Fibroblast of villous mesenchyme (primary cell): ENCODE measurements around the gene OR7G3. TPM values are rescaled to one million over a fixed set of nuclear protein-coding genes. Genes with fewer than 3 reads are reported as not detected.

ENCODE experiments used
- DNase-seq: peaks from one replicate; pipeline ENCODE4 v3.0.0-alpha.2; 2010; ENCODE audit warnings: low read depth
- H3K4me3 ChIP-seq: 2 replicates; pipeline ENCODE4 v1.5.1; 2011; ENCODE audit warnings: low read depth, mild to moderate bottlenecking, low read length
- total RNA-seq: library from RNA; depleted of rRNA; stranded (reverse); fragments of >200 nt; gene quantifications from 2 replicates; pipeline ENCODE4 v1.2.3, GENCODE V29; 2012
- TF ChIP-seq, protein P1 (sequence below): IDR thresholded peaks from 2 replicates; pipeline ENCODE4 v1.5.1; 2012; ENCODE audit warnings: low read depth, mild to moderate bottlenecking, low read length; ENCODE audit not compliant: insufficient read depth

OR7G3 gene
- total RNA-seq, 1 donor = not detected

DNA sequence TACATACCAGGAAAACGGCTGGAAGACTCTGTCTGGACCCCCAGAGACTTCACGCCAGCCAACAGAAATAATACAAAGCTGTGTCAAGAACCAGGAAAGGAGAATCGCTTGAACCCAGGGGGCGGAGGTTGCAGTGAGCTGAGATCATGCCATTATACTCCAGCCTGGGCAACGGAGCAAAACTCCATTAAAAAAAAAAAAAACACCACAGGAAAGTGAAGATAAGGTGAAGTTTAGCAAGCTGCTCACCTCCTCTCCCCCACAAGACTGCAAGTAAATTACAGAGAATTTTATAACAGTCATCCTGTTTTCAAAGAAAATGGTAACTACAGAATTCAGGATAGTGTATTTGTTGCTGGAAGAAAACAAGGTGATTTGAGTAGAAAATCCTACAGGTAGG is 10.2 kb downstream of the OR7G3 start:
- TF ChIP-seq, protein P1, sequence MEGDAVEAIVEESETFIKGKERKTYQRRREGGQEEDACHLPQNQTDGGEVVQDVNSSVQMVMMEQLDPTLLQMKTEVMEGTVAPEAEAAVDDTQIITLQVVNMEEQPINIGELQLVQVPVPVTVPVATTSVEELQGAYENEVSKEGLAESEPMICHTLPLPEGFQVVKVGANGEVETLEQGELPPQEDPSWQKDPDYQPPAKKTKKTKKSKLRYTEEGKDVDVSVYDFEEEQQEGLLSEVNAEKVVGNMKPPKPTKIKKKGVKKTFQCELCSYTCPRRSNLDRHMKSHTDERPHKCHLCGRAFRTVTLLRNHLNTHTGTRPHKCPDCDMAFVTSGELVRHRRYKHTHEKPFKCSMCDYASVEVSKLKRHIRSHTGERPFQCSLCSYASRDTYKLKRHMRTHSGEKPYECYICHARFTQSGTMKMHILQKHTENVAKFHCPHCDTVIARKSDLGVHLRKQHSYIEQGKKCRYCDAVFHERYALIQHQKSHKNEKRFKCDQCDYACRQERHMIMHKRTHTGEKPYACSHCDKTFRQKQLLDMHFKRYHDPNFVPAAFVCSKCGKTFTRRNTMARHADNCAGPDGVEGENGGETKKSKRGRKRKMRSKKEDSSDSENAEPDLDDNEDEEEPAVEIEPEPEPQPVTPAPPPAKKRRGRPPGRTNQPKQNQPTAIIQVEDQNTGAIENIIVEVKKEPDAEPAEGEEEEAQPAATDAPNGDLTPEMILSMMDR = no peak
- no peak for DNase-seq
- no peak overlapping the region for H3K4me3 ChIP-seq

DNA sequence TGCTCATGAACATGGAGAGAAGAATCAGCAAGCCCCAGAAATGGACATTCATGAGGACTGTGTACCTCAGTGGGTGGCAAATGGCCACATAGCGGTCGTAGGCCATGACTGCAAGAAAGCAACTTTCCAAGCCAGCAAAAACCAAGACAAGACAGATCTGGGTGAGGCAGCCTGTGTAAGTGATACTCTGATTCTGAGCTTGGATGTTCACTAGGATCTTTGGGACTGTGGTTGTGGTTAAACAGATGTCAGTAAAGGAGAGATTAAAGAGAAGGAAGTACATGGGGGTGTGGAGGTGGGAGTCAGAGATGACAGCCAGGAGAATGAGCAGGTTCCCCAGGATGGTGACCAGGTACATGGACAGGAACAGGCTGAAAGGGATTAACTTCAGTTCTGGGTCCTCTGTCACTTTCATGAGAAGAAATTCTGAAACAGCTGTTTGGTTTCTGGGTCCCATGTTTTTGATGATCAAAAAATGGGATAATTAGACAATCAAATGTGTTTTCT is 11.4 kb downstream of the OR7G3 start, which contains the start of gene OR7G1:
OR7G1 (minus strand) TSS at position 457 of the 507 bp plus-strand sequence; CDS start at position 457, 0 bp downstream.
- no peak for DNase-seq
- H3K4me3 ChIP-seq = no peak within 1 kb of the TSS
- TF ChIP-seq, protein P1 = no peak

DNA sequence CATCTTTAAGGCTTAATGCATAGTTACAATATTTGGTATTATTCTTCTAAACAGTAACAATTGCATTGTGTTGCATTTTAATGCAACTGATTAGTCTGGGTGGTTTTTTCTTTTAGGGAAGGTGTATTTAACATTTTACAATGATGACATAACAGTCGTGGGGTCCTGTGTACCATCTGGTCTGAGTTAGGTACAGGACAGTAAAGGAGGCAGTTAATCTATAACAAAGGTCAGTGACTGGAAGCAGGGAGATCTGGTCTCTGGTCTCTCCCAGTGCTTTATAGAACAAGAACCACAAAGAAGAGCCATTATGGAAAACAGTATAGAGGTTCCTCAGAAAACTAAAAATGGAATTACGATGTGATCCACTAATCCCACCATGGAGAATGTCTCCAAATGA is 16.8 kb downstream of the OR7G3 start:
- no peak for DNase-seq
- TF ChIP-seq, protein P1 = no peak
- no peak overlapping the region for H3K4me3 ChIP-seq

DNA sequence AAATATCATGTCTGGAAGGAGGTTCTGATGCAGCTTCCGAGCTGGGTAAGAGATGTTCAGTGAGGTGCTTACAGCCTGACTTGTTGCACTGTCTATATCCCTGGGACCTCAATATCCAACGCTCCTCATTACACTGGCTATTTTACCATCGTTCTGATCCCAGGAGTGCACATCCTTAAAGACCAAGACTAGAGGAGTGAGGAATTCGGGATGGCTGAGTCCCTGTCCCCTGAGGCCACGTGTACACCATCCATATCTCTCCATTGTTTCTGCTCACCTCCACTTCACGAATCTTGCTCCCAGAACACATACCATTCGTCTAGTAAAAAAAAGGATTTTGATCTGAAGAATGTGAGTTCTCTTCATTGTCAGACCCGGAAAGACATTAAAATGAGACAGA is 19.4 kb downstream of the OR7G3 start, which contains the start of gene OR7G2:
OR7G2 (minus strand) TSS at position 101 of the 400 bp plus-strand sequence. CDS start 4,232 bp downstream, outside the sequence.
- DNase-seq = no peak
- H3K4me3 ChIP-seq = no peak within 1 kb of the TSS
- TF ChIP-seq, protein P1 = no peak

DNA sequence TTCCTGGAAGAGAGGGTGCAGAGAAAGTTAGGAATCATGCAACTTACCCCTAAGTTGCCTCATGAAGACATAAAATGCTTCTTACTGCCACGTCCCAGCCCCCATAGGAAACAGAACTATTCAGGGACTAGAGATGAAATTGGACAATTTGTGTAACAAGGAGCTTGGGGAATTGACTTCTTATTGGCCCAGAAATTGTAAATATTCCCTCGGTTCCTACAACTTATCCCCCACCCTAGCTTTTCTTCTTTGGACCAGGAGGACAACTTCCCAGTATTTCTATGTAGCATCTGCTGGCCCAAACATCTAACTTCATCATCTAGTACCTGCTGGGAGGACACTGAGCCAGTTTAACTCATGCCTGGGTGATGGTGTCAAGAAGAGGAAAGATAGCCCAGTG is 40.0 kb downstream of the OR7G3 start, which contains the start of gene OR1M1:
OR1M1 (plus strand) TSS at position 301 of the 400 bp plus-strand sequence. CDS start 6,184 bp downstream, outside the sequence.
- no peak for DNase-seq
- TF ChIP-seq, protein P1 = no peak

DNA sequence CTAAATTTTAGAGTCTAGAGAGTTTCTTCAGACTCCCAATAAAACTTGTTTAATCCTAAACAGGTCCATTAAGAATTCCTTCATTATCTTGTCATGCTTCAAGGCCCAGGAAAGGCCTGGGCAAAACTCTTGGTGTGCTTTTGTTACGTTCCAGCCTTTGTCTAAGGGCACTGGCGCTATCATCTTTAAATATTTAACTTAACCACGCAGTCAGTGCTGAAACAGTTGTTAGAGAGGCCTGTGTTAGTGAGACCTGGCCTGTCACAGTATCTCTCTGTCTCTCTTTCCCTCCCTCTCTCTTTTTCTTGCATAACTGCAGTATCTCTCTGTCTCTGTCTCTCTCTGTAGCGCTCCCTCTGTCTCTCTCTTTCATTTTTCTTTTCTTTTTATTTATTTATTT is 48.1 kb downstream of the OR7G3 start:
- TF ChIP-seq, protein P1 = no peak
- H3K4me3 ChIP-seq = no peak overlapping the region
- no peak for DNase-seq

More for the DNA sequence above, 40.0 kb downstream of the OR7G3 start, which contains the start of gene OR1M1:
- no peak within 1 kb of the TSS for H3K4me3 ChIP-seq

DNA sequence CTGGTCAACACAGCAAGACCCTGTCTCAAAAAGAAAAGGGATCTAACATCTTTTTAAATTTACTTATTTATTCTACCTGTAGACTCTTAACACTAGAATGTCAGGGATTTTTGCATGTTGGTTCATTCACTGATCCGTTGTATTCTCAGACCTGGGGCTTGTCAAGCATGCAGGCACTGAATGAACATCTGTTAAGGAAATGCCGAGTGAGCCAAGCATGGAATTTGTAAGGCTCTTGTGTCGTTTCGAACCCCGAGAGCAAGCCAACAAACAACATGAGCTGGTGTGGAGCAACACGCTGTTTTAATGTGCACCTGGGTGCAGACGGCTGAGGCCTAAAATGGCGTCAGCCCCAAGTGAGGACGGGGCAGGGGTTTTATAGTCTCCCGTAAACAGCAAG is 49.8 kb downstream of the OR7G3 start:
- TF ChIP-seq, protein P1 = no peak
- no peak overlapping the region for H3K4me3 ChIP-seq
- DNase-seq = no peak
